KMS-11 (cell line): Measurements from ENCODE around the gene TP53INP2.

Experiments
- H2AFZ ChIP-seq: fragments of 200-600 bp; sonication (generic); 2 replicates; pipeline ENCODE4 v1.6.1; 2016; ENCODE audit warnings: antibody characterized with exemption, mixed run types, low read depth
- H3K27ac ChIP-seq: fragments of 200-600 bp; sonication (generic); 2 replicates; pipeline ENCODE4 v1.6.1; 2016; ENCODE audit warnings: mild to moderate bottlenecking, mixed run types
- H3K27me3 ChIP-seq: fragments of 200-600 bp; sonication (generic); 2 replicates; pipeline ENCODE4 v1.6.1; 2017; ENCODE audit warnings: mild to moderate bottlenecking, low read depth, mixed run types, moderate library complexity; ENCODE audit not compliant: insufficient read depth
- H3K36me3 ChIP-seq: fragments of 200-600 bp; sonication (generic); 2 replicates; pipeline ENCODE4 v1.6.1; 2017; ENCODE audit warnings: mild to moderate bottlenecking, mixed run types; ENCODE audit not compliant: insufficient read depth
- H3K4me1 ChIP-seq: fragments of 200-600 bp; sonication (generic); 2 replicates; pipeline ENCODE4 v1.6.1; 2016; ENCODE audit warnings: mild to moderate bottlenecking, low read depth, mixed run types; ENCODE audit not compliant: poor library complexity, severe bottlenecking
- H3K4me2 ChIP-seq: fragments of 200-600 bp; sonication (generic); 2 replicates; pipeline ENCODE4 v1.7.0; 2016; ENCODE audit warnings: mild to moderate bottlenecking, mixed run types
- H3K4me3 ChIP-seq: fragments of 200-600 bp; sonication (generic); IDR thresholded peaks from 2 replicates; pipeline ENCODE4 v1.6.1; 2017; ENCODE audit warnings: low read depth, low read length, mixed read lengths; ENCODE audit not compliant: insufficient read depth
- H3K79me2 ChIP-seq: fragments of 200-600 bp; sonication (generic); 2 replicates; pipeline ENCODE4 v1.6.1; 2016; ENCODE audit warnings: low read depth, mixed run types; ENCODE audit not compliant: insufficient read depth
- H3K9ac ChIP-seq: fragments of 200-600 bp; sonication (generic); 2 replicates; pipeline ENCODE4 v1.6.1; 2016; ENCODE audit warnings: mild to moderate bottlenecking, mixed run types
- H4K20me1 ChIP-seq: fragments of 200-600 bp; sonication (generic); 2 replicates; pipeline ENCODE4 v1.6.1; 2016; ENCODE audit warnings: mild to moderate bottlenecking, mixed run types; ENCODE audit not compliant: insufficient read depth
- CTCF ChIP-seq: fragments of 200-600 bp; sonication (generic); conservative IDR thresholded peaks from 2 replicates; pipeline ENCODE4 v1.6.1; 2017; ENCODE audit warnings: low read depth, mild to moderate bottlenecking, antibody characterized with exemption, low read length, moderate library complexity, mixed read lengths

The TP53INP2 gene

GRCh38 chr20:34691838-34692237 is 12.3 kb upstream of the TP53INP2 start:
- Histone ChIP-seq H3K9ac (no peak overlapping the region), H2AFZ (no peak overlapping the region), H3K4me1 (no peaks in the 10 kb centered on the region)

GRCh38 chr20:34693414-34693813 is 10.7 kb upstream of the TP53INP2 start:
- H3K27ac ChIP-seq: no peak overlapping the region
- H3K4me3 ChIP-seq: no peak overlapping the region
- no peak overlapping the region for H2AFZ ChIP-seq
- H4K20me1 ChIP-seq: no peaks in the 10 kb centered on the region
- no peak overlapping the region for H3K9ac ChIP-seq
- H3K79me2 ChIP-seq: no peaks in the 10 kb centered on the region
- no peaks in the 10 kb centered on the region for H3K4me1 ChIP-seq
- no peak overlapping the region for H3K4me2 ChIP-seq
- TF ChIP-seq CTCF: no peak
- H3K36me3 ChIP-seq: no peaks in the 10 kb centered on the region
- no peaks in the 10 kb centered on the region for H3K27me3 ChIP-seq

More at GRCh38 chr20:34691838-34692237, 12.3 kb upstream of the TP53INP2 start:
- H3K4me2 ChIP-seq: no peak overlapping the region
- H3K36me3 ChIP-seq: no peaks in the 10 kb centered on the region
- no peak overlapping the region for H3K27ac ChIP-seq
- H3K27me3 ChIP-seq: no peaks in the 10 kb centered on the region
- no peak overlapping the region for H3K4me3 ChIP-seq
- no peaks in the 10 kb centered on the region for H3K79me2 ChIP-seq
- TF ChIP-seq CTCF: no peak
- H4K20me1 ChIP-seq: no peaks in the 10 kb centered on the region

GRCh38 chr20:34701405-34702085 is 2.6 kb upstream of the TP53INP2 start:
- Histone ChIP-seq H3K27ac (no peak overlapping the region), H3K27me3 (no peaks in the 10 kb centered on the region), H3K4me1 (peaks cover 16% of the 10 kb centered on the region), H3K4me2 (no peak overlapping the region), H3K9ac (no peak overlapping the region), H3K79me2 (no peaks in the 10 kb centered on the region), H3K4me3 (no peak overlapping the region), H4K20me1 (no peaks in the 10 kb centered on the region), H2AFZ (no peak overlapping the region), H3K36me3 (no peaks in the 10 kb centered on the region)
- no peak for TF ChIP-seq CTCF

GRCh38 chr20:34703061-34703423 is 1.1 kb upstream of the TP53INP2 start:
- Histone ChIP-seq H4K20me1 (no peaks in the 10 kb centered on the region), H3K27ac (no peak overlapping the region), H3K4me2 (peak overlapping the region; percentile 92), H3K27me3 (no peaks in the 10 kb centered on the region), H3K36me3 (no peaks in the 10 kb centered on the region), H2AFZ (peak overlapping the region; percentile 99; the same call in 1 of the 2 replicates), H3K9ac (no peak overlapping the region; the same call in 1 of the 2 replicates), H3K4me1 (peaks cover 24% of the 10 kb centered on the region), H3K79me2 (no peaks in the 10 kb centered on the region), H3K4me3 (peak overlapping the region; percentile 29)
- TF ChIP-seq CTCF: no peak
